A549 (cell line): ENCODE measurements around the gene TRIM10.

Source experiments
- CEBPB ChIP-seq, 2 experiments: fragments of >200 bp in 1 of 2; sonication (Bioruptor Twin) in 1 of 2; formaldehyde crosslinking in 1 of 2; IDR thresholded peaks; 2 replicates each; pipeline ENCODE4 v1.6.1; 2012 to 2016
- CTCF ChIP-seq: fragments of >200 bp; sonication (Bioruptor Twin); formaldehyde crosslinking; IDR thresholded peaks from 3 replicates; pipeline ENCODE4 v1.5.1; 2016
- EP300 ChIP-seq, 2 experiments: fragments of >200 bp; sonication (Bioruptor Twin); formaldehyde crosslinking; IDR thresholded peaks; 2 replicates in 1 of 2; 3 replicates in 1 of 2; pipeline ENCODE4 v1.6.1; 2016 to 2017
- ESRRA ChIP-seq: fragments of 150-350 bp; IDR thresholded peaks from 2 replicates; pipeline ENCODE4 v1.6.1; 2014; ENCODE audit warnings: mild to moderate bottlenecking, low read length, borderline replicate concordance
- MYC ChIP-seq: IDR thresholded peaks from 2 replicates; pipeline ENCODE4 v1.6.1; 2012; ENCODE audit warnings: mild to moderate bottlenecking, inconsistent platforms, low read length, improper control_type of control experiment, borderline replicate concordance
- PHF8 ChIP-seq: fragments of 200-600 bp; sonication (generic); IDR thresholded peaks from 2 replicates; pipeline ENCODE4 v1.6.1; 2016; ENCODE audit warnings: low read depth, mild to moderate bottlenecking, antibody characterized with exemption, moderate library complexity, borderline replicate concordance
- POLR2A ChIP-seq: IDR thresholded peaks from 2 replicates; pipeline ENCODE4 v1.6.1; 2012; ENCODE audit warnings: mild to moderate bottlenecking, low read length
- SREBF2 ChIP-seq: fragments of 450-650 bp; IDR thresholded peaks from 2 replicates; pipeline ENCODE4 v1.6.1; 2014; ENCODE audit warnings: mild to moderate bottlenecking, moderate library complexity
- USF2 ChIP-seq: fragments of 450-650 bp; IDR thresholded peaks from 2 replicates; pipeline ENCODE4 v1.6.1; 2014; ENCODE audit warnings: antibody characterized with exemption
- ZSCAN20 ChIP-seq: fragments of 250-450 bp; sonication (Bioruptor Pico); IDR thresholded peaks from 2 replicates; pipeline ENCODE4 v1.8.0; 2022; ENCODE audit warnings: mild to moderate bottlenecking, moderate library complexity

- TF ChIP-seq CTCF (no peak), EP300 (IDR thresholded peaks at IDR 0.05) (no peak), PHF8 (no peak), SREBF2 (no peak), MYC (no peak), CEBPB (IDR thresholded peaks at IDR 0.05) (no peak), POLR2A (no peak), ZSCAN20 (no peak), ESRRA (no peak), USF2 (no peak)
Measured at GRCh38 chr6:30204116-30204515, 43.1 kb upstream of the TRIM10 start.
